Renal pelvis (tissue), 4 donors: Measurements from ENCODE around the gene IZUMO2. TPM values are rescaled to one million over a fixed set of nuclear protein-coding genes. Genes with fewer than 3 reads are reported as not detected.
"Not testable (repeated sequence)": the region's sequence is repeated elsewhere in the genome, so short reads cannot be mapped to it uniquely, and the experiment has no call there.

Source experiments
- DNase-seq: peaks from one replicate; pipeline ENCODE4 v3.0.0-alpha.2; 2013
- polyA plus RNA-seq, 3 donors: library from polyadenylated mRNA; unstranded; fragments of 120-200 nt; gene quantifications; one replicate each; pipeline ENCODE4 v1.2.1, GENCODE V29; 2013; ENCODE audit not compliant: insufficient read length in 3 of 3

Gene IZUMO2
- polyA plus RNA-seq, 3 donors = 0.13 to 0.26 TPM; not detected in 1

GRCh38 chr19:50136603-50137365, 26.3 kb downstream of the IZUMO2 start:
- not testable (repeated sequence) for DNase-seq

GRCh38 chr19:50135856-50136602, 27.1 kb downstream of the IZUMO2 start:
- DNase-seq = not testable (repeated sequence)

- not testable (repeated sequence) for DNase-seq
Measured at GRCh38 chr19:50134777-50135719, 28.0 kb downstream of the IZUMO2 start.

GRCh38 chr19:50133518-50134492, 29.3 kb downstream of the IZUMO2 start:
- DNase-seq = not testable (repeated sequence)

GRCh38 chr19:50104012-50104411, 59.1 kb downstream of the IZUMO2 start:
- DNase-seq = not testable (repeated sequence)

- not testable (repeated sequence) for DNase-seq
Measured at GRCh38 chr19:50103405-50103804, 59.7 kb downstream of the IZUMO2 start.

Other genes starting within 250 kb of the IZUMO2 start
- 10 to 100 TPM; 26.0 to 28.5 (median 28.2) TPM for gene ATF5, start 234.1 kb downstream of the IZUMO2 start, polyA plus RNA-seq
- 10 to 100 TPM; 65.8 to 80.2 (median 70.8) TPM for gene NUP62, start 233.8 kb downstream of the IZUMO2 start, polyA plus RNA-seq
- 1 to 10 TPM; 3.2 to 5.5 (median 4.5) TPM for gene SIGLEC11, start 202.1 kb downstream of the IZUMO2 start, polyA plus RNA-seq
- 10 to 100 TPM; 49.7 to 55.3 (median 53.1) TPM for gene VRK3, start 137.9 kb downstream of the IZUMO2 start, polyA plus RNA-seq
- 10 to 100 TPM; 15.4 to 19.1 (median 18.7) TPM for gene ZNF473, start 137.3 kb downstream of the IZUMO2 start, polyA plus RNA-seq
- gene MYH14, start 40.3 kb upstream of the IZUMO2 start, polyA plus RNA-seq = 10 to 100 TPM; 25.8 to 31.7 (median 27.2) TPM
- gene KCNC3, start 166.1 kb upstream of the IZUMO2 start, polyA plus RNA-seq = 10 to 100 TPM; 36.0 to 77.5 (median 66.7) TPM
- 10 to 100 TPM in 2 of 3 donors, 1 to 10 TPM in 1; 9.7 to 17.0 (median 15.0) TPM for gene NAPSA, start 202.4 kb upstream of the IZUMO2 start, polyA plus RNA-seq
- 10 to 100 TPM; 39.7 to 43.3 (median 41.8) TPM for gene NR1H2, start 213.2 kb upstream of the IZUMO2 start, polyA plus RNA-seq
- gene POLD1, start 221.1 kb upstream of the IZUMO2 start, polyA plus RNA-seq = 10 to 100 TPM; 28.6 to 40.0 (median 37.3) TPM